Mesenchymal stem cell (in vitro differentiated cells and primary cell): Measurements from ENCODE around the gene RBPJL.

Experiments
- DNase-seq: peaks from one replicate; pipeline ENCODE4 v3.0.0-alpha.2; 2013
- H2AFZ ChIP-seq: one replicate; pipeline ENCODE4 v1.6.1; 2013; ENCODE audit warnings: low read depth, mild to moderate bottlenecking, control low read depth, inconsistent platforms, low read length, moderate library complexity
- H2AK5ac ChIP-seq: 2 replicates; pipeline ENCODE4 v1.6.1; 2013; ENCODE audit warnings: low read length, moderate library complexity, mild to moderate bottlenecking, inconsistent platforms; ENCODE audit not compliant: severe bottlenecking
- H2BK120ac ChIP-seq: one replicate; pipeline ENCODE4 v1.6.1; 2013; ENCODE audit warnings: low read depth, mild to moderate bottlenecking, inconsistent platforms, low read length, moderate library complexity
- H2BK12ac ChIP-seq, 2 experiments: one replicate each; pipeline ENCODE4 v1.6.1; 2013; ENCODE audit warnings: inconsistent platforms in 2 of 2, low read length in 2 of 2, mild to moderate bottlenecking in 2 of 2, moderate library complexity in 2 of 2, control low read depth in 1 of 2
- H2BK15ac ChIP-seq: one replicate; pipeline ENCODE4 v1.6.1; 2013; ENCODE audit warnings: mild to moderate bottlenecking, low read depth, inconsistent platforms; ENCODE audit not compliant: poor library complexity, severe bottlenecking
- H2BK5ac ChIP-seq: 2 replicates; pipeline ENCODE4 v1.6.1; 2013; ENCODE audit warnings: low read depth, mild to moderate bottlenecking, low read length, control low read depth, inconsistent platforms; ENCODE audit not compliant: poor library complexity, severe bottlenecking
- H3K14ac ChIP-seq, 2 experiments: one replicate each; pipeline ENCODE4 v1.6.1; 2013; ENCODE audit warnings: inconsistent platforms in 2 of 2, low read length in 2 of 2, control low read depth in 1 of 2, mild to moderate bottlenecking in 1 of 2, moderate library complexity in 1 of 2
- H3K18ac ChIP-seq, 2 experiments: one replicate each; pipeline ENCODE4 v1.6.1; 2013; ENCODE audit warnings: inconsistent platforms in 2 of 2, low read length in 2 of 2, control low read depth in 1 of 2, low read depth in 1 of 2, mild to moderate bottlenecking in 1 of 2
- H3K23ac ChIP-seq, 2 experiments: one replicate each; pipeline ENCODE4 v1.6.1; 2013; ENCODE audit warnings: inconsistent platforms in 2 of 2, low read length in 2 of 2, mild to moderate bottlenecking in 2 of 2, moderate library complexity in 2 of 2, control low read depth in 1 of 2
- H3K27ac ChIP-seq: 2 replicates; pipeline ENCODE4 v1.5.1; 2013; ENCODE audit warnings: mild to moderate bottlenecking, moderate library complexity, low read length, control low read depth, inconsistent platforms; ENCODE audit not compliant: poor library complexity, severe bottlenecking
- H3K27me3 ChIP-seq, 2 experiments: 2 replicates each; pipeline versions ENCODE4 v1.6.1 to v1.7.0; 2013; ENCODE audit warnings: low read length in 2 of 2, mild to moderate bottlenecking in 2 of 2, moderate library complexity in 2 of 2, control low read depth in 1 of 2, inconsistent platforms in 1 of 2; ENCODE audit not compliant: control insufficient read depth in 1 of 2, insufficient read depth in 1 of 2
- H3K36me3 ChIP-seq, 2 experiments: 2 replicates each; pipeline versions ENCODE4 v1.6.1 to v1.7.0; 2013; ENCODE audit warnings: low read length in 2 of 2, control low read depth in 1 of 2, inconsistent platforms in 1 of 2, low read depth in 1 of 2, mild to moderate bottlenecking in 1 of 2; ENCODE audit not compliant: insufficient read depth in 2 of 2, control insufficient read depth in 1 of 2
- H3K4ac ChIP-seq, 2 experiments: one replicate each; pipeline ENCODE4 v1.6.1; 2013; ENCODE audit warnings: inconsistent platforms in 2 of 2, low read length in 2 of 2, mild to moderate bottlenecking in 2 of 2, moderate library complexity in 2 of 2, control low read depth in 1 of 2, low read depth in 1 of 2
- H3K4me1 ChIP-seq: 2 replicates; pipeline ENCODE4 v1.6.1; 2013; ENCODE audit warnings: low read depth, low read length, control low read depth; ENCODE audit not compliant: control insufficient read depth, insufficient read depth
- H3K4me2 ChIP-seq: 2 replicates; pipeline ENCODE4 v1.6.1; 2013; ENCODE audit warnings: low read length, mild to moderate bottlenecking, inconsistent platforms; ENCODE audit not compliant: poor library complexity, severe bottlenecking
- H3K4me3 ChIP-seq, 2 experiments: 2 replicates each; pipeline versions ENCODE4 v1.5.1 to v1.7.0; 2013; ENCODE audit warnings: low read length in 2 of 2, mild to moderate bottlenecking in 2 of 2, control low read depth in 1 of 2, low read depth in 1 of 2; ENCODE audit not compliant: insufficient read depth in 1 of 2
- H3K79me1 ChIP-seq: replicated peaks from 2 replicates; pipeline ENCODE4 v1.6.1; 2013; ENCODE audit warnings: mild to moderate bottlenecking, control low read depth, low read length, inconsistent platforms; ENCODE audit not compliant: poor library complexity, severe bottlenecking
- H3K9ac ChIP-seq: 2 replicates; pipeline ENCODE4 v1.7.0; 2013; ENCODE audit warnings: mild to moderate bottlenecking, low read length, moderate library complexity
- H3K9me3 ChIP-seq: 2 replicates; pipeline ENCODE4 v1.7.0; 2013; ENCODE audit warnings: mild to moderate bottlenecking, low read length; ENCODE audit not compliant: control insufficient read depth
- H4K8ac ChIP-seq: one replicate; pipeline ENCODE4 v1.6.1; 2013; ENCODE audit warnings: inconsistent platforms, mild to moderate bottlenecking, low read length, moderate library complexity
- H4K91ac ChIP-seq: one replicate; pipeline ENCODE4 v1.6.1; 2013; ENCODE audit warnings: mild to moderate bottlenecking, low read length, inconsistent platforms
- WGBS: methylation state at CpG from one replicate; pipeline ENCODE4 v1.1.7; 2013; ENCODE audit warnings: mixed read lengths; 5-methylcytosine and 5-hydroxymethylcytosine counted together

The RBPJL gene

GRCh38 chr20:45354423-45355208 is 48.0 kb downstream of the RBPJL start:
- Histone ChIP-seq H3K9me3 (no peaks in the 10 kb centered on the region), H3K4me1 (peaks cover 12% of the 10 kb centered on the region), H3K27me3 (no peaks in the 10 kb centered on the region), H2AFZ (no peak overlapping the region), H2BK5ac (no peak overlapping the region), H3K9ac (peak overlapping the region; percentile 23), H3K27ac (peak overlapping the region; percentile 46), H3K4ac (no peak overlapping the region), H2BK12ac (peak overlapping the region in 1 of 2 experiments; percentile 59), H3K36me3 (no peaks in the 10 kb centered on the region), H3K18ac (no peak overlapping the region), H3K4me2 (no peak overlapping the region), H2AK5ac (no peak overlapping the region), H4K91ac (no peak overlapping the region), H3K79me1 (no peaks in the 10 kb centered on the region), H2BK120ac (no peak overlapping the region), H3K14ac (no peak overlapping the region), H3K23ac (no peak overlapping the region), H3K4me3 (peak overlapping the region in 1 of 2 experiments; percentile 49), H2BK15ac (no peak overlapping the region), H4K8ac (no peak overlapping the region)
- WGBS = 66% methylated on average over 8 of the region's 9 CpGs
- peak; percentile 66 for DNase-seq

GRCh38 chr20:45355209-45356084 is 48.8 kb downstream of the RBPJL start:
- Histone ChIP-seq H3K4ac (no peak overlapping the region), H3K14ac (no peak overlapping the region), H2AK5ac (no peak overlapping the region), H3K27me3 (no peaks in the 10 kb centered on the region), H3K4me1 (peaks cover 18% of the 10 kb centered on the region), H2BK5ac (no peak overlapping the region), H4K91ac (no peak overlapping the region), H2AFZ (no peak overlapping the region), H4K8ac (no peak overlapping the region), H3K36me3 (no peaks in the 10 kb centered on the region), H2BK12ac (peak overlapping the region in 1 of 2 experiments; percentile 75), H3K27ac (peak overlapping the region; percentile 62), H3K4me3 (peak overlapping the region in 1 of 2 experiments; percentile 49), H3K79me1 (no peaks in the 10 kb centered on the region), H3K4me2 (no peak overlapping the region), H2BK120ac (no peak overlapping the region), H2BK15ac (no peak overlapping the region), H3K9ac (peak overlapping the region; percentile 23), H3K9me3 (no peaks in the 10 kb centered on the region), H3K23ac (no peak overlapping the region), H3K18ac (peak overlapping the region in 1 of 2 experiments; percentile 37)
- 57% methylated on average over 5 of the region's 5 CpGs for WGBS
- DNase-seq = peak; percentile 95

GRCh38 chr20:45358282-45359068 is 51.8 kb downstream of the RBPJL start:
- Histone ChIP-seq H3K23ac (no peak overlapping the region), H3K9ac (peak overlapping the region; percentile 57), H2BK12ac (peak overlapping the region; percentile 88 to 95), H3K4me2 (no peak overlapping the region), H3K27me3 (no peaks in the 10 kb centered on the region), H2BK5ac (peak overlapping the region; percentile 49), H3K27ac (peak overlapping the region; percentile 76), H3K9me3 (no peaks in the 10 kb centered on the region), H3K4me3 (no peak overlapping the region), H3K18ac (peak overlapping the region; percentile 58 to 59), H3K4me1 (peaks cover 21% of the 10 kb centered on the region), H4K91ac (peak overlapping the region; percentile 2), H3K36me3 (no peaks in the 10 kb centered on the region), H3K14ac (peak overlapping the region in 1 of 2 experiments; percentile 64), H3K4ac (peak overlapping the region; percentile 38 to 61), H3K79me1 (no peaks in the 10 kb centered on the region), H2AK5ac (peak overlapping the region; percentile 93), H2BK15ac (peak overlapping the region; percentile 26), H2BK120ac (peak overlapping the region; percentile 21), H4K8ac (peak overlapping the region; percentile 57), H2AFZ (no peak overlapping the region)
- peak; percentile 63 for DNase-seq
- WGBS = 39% methylated on average over 10 of the region's 10 CpGs
